Stomach smooth muscle (tissue), 2 donors: ENCODE measurements around the gene RAMACL.
A peak's percentile ranks its signal among the peaks of the same experiment; 100 is the strongest.
"Not testable (repeated sequence)": the region's sequence is repeated elsewhere in the genome, so short reads cannot be mapped to it uniquely, and the experiment has no call there.

Experiments used
- H3K27ac ChIP-seq: one replicate; pipeline ENCODE4 v1.7.0; 2013; ENCODE audit warnings: mild to moderate bottlenecking, low read length, inconsistent platforms
- H3K27me3 ChIP-seq, 2 donors: one replicate each; pipeline ENCODE4 v1.7.0; 2013; ENCODE audit warnings: low read length in 2 of 2; ENCODE audit not compliant: insufficient read depth in 2 of 2, control insufficient read depth in 1 of 2
- H3K36me3 ChIP-seq, 2 donors: one replicate each; pipeline ENCODE4 v1.7.0; 2013; ENCODE audit warnings: low read length in 2 of 2; ENCODE audit not compliant: control insufficient read depth in 2 of 2, insufficient read depth in 2 of 2
- H3K4me1 ChIP-seq: one replicate; pipeline ENCODE4 v1.7.0; 2013; ENCODE audit warnings: low read length; ENCODE audit not compliant: control insufficient read depth, insufficient read depth
- H3K4me3 ChIP-seq, 2 donors: one replicate each; pipeline ENCODE4 v1.7.0; 2013; ENCODE audit warnings: low read length in 2 of 2
- H3K9ac ChIP-seq, 2 donors: one replicate each; pipeline ENCODE4 v1.7.0; 2013; ENCODE audit warnings: low read length in 2 of 2, mild to moderate bottlenecking in 1 of 2
- H3K9me3 ChIP-seq, 2 donors: one replicate each; pipeline ENCODE4 v1.7.0; 2013; ENCODE audit warnings: low read length in 2 of 2; ENCODE audit not compliant: control insufficient read depth in 2 of 2
- donor health status: healthy.
- donor health status: Pancreatic carcinoma.

RAMACL gene

GRCh38 chr6:166586424-166587156 is at the start of gene RAMACL:
Gene RAMACL (minus strand): TSS chr6:166586678. CDS start chr6:166586477, 201 bp downstream.
- Histone ChIP-seq H3K27me3 (no peaks in the 10 kb centered on the region), H3K4me1 (peaks cover 8% of the 10 kb centered on the region), H3K9me3 (no peaks in the 10 kb centered on the region), H3K9ac (no peak within 1 kb of the TSS), H3K27ac (no peak within 1 kb of the TSS), H3K36me3 (no peaks in the 10 kb centered on the region), H3K4me3 (no peak within 1 kb of the TSS)

- Histone ChIP-seq H3K36me3 (no peaks in the 10 kb centered on the region), H3K27ac (no peak overlapping the region)
Measured at GRCh38 chr6:166635013-166635970, 48.8 kb upstream of the RAMACL start.

GRCh38 chr6:166634581-166634980 is 48.1 kb upstream of the RAMACL start:
- H3K36me3 ChIP-seq, H3K9me3 ChIP-seq, H3K9ac ChIP-seq, H3K4me3 ChIP-seq, H3K27ac ChIP-seq, H3K27me3 ChIP-seq: not testable (repeated sequence)
- H3K4me1 ChIP-seq = peaks cover 11% of the 10 kb centered on the region

More at GRCh38 chr6:166635013-166635970, 48.8 kb upstream of the RAMACL start:
- H3K9ac ChIP-seq = no peak overlapping the region
- H3K4me3 ChIP-seq = no peak overlapping the region
- peaks cover 11% of the 10 kb centered on the region for H3K4me1 ChIP-seq
- H3K27me3 ChIP-seq = no peaks in the 10 kb centered on the region
- no peaks in the 10 kb centered on the region for H3K9me3 ChIP-seq

- Histone ChIP-seq H3K27me3 (no peaks in the 10 kb centered on the region), H3K27ac (no peak overlapping the region), H3K9ac (no peak overlapping the region), H3K9me3 (no peaks in the 10 kb centered on the region), H3K36me3 (no peaks in the 10 kb centered on the region), H3K4me3 (no peak overlapping the region), H3K4me1 (peaks cover 11% of the 10 kb centered on the region)
Measured at GRCh38 chr6:166633732-166634535, 47.5 kb upstream of the RAMACL start.

- Histone ChIP-seq H3K9ac (no peak overlapping the region), H3K9me3 (no peaks in the 10 kb centered on the region), H3K36me3 (no peaks in the 10 kb centered on the region), H3K27me3 (no peaks in the 10 kb centered on the region), H3K4me1 (peaks cover 22% of the 10 kb centered on the region), H3K4me3 (no peak overlapping the region), H3K27ac (no peak overlapping the region)
Measured at GRCh38 chr6:166632731-166633130, 46.3 kb upstream of the RAMACL start.

GRCh38 chr6:166630462-166630861 is 44.0 kb upstream of the RAMACL start:
- H3K36me3 ChIP-seq = no peaks in the 10 kb centered on the region
- H3K27ac ChIP-seq = no peak overlapping the region
- H3K27me3 ChIP-seq = no peaks in the 10 kb centered on the region
- peaks cover 24% of the 10 kb centered on the region for H3K4me1 ChIP-seq
- H3K9me3 ChIP-seq = no peaks in the 10 kb centered on the region
- H3K9ac ChIP-seq = no peak overlapping the region
- H3K4me3 ChIP-seq = no peak overlapping the region

- Histone ChIP-seq H3K4me3 (no peak overlapping the region), H3K9ac (no peak overlapping the region), H3K36me3 (no peaks in the 10 kb centered on the region), H3K9me3 (no peaks in the 10 kb centered on the region), H3K27me3 (no peaks in the 10 kb centered on the region), H3K4me1 (peaks cover 24% of the 10 kb centered on the region), H3K27ac (no peak overlapping the region)
Measured at GRCh38 chr6:166629628-166630027, 43.1 kb upstream of the RAMACL start.

GRCh38 chr6:166627875-166628801 is 41.7 kb upstream of the RAMACL start:
- Histone ChIP-seq H3K4me3 (peak overlapping the region; percentile 72 to 91), H3K27ac (peak overlapping the region; percentile 79), H3K4me1 (peaks cover 27% of the 10 kb centered on the region), H3K36me3 (no peaks in the 10 kb centered on the region), H3K27me3 (no peaks in the 10 kb centered on the region), H3K9me3 (no peaks in the 10 kb centered on the region), H3K9ac (peak overlapping the region; percentile 46 to 66)

GRCh38 chr6:166627033-166627874 is 40.8 kb upstream of the RAMACL start, which contains the start of gene RPS6KA2:
Gene RPS6KA2 (minus strand): TSS chr6:166627251. CDS start chr6:166627019, 232 bp downstream.
- Histone ChIP-seq H3K4me1 (peaks cover 27% of the 10 kb centered on the region), H3K36me3 (no peaks in the 10 kb centered on the region), H3K4me3 (peak within 1 kb of the TSS; percentile 77 to 91), H3K9me3 (no peaks in the 10 kb centered on the region), H3K9ac (peak within 1 kb of the TSS; percentile 66 to 76), H3K27ac (peak within 1 kb of the TSS; percentile 79), H3K27me3 (no peaks in the 10 kb centered on the region)
